HepG2 (cell line): ENCODE data around the gene CCDC97. TPM values are rescaled to one million over a fixed set of nuclear protein-coding genes. Genes with fewer than 3 reads are reported as not detected.

Experiments used
- CHCHD3 ChIP-seq: sonication (generic); formaldehyde crosslinking; IDR thresholded peaks from 2 replicates; pipeline ENCODE4 v1.8.0; 2022; ENCODE audit warnings: mild to moderate bottlenecking, missing genetic modification reagents, moderate library complexity
- HDAC2 ChIP-seq: sonication (generic); formaldehyde crosslinking; IDR thresholded peaks from 2 replicates; pipeline ENCODE4 v1.4.0; 2020; ENCODE audit warnings: missing genetic modification reagents
- KAT8 ChIP-seq: IDR thresholded peaks from 2 replicates; pipeline ENCODE4 v1.6.1; 2016; ENCODE audit warnings: missing genetic modification reagents, missing compliant biosample characterization
- KDM2A ChIP-seq: sonication (generic); formaldehyde crosslinking; IDR thresholded peaks from 2 replicates; pipeline ENCODE4 v1.4.0; 2020; ENCODE audit warnings: low read depth, missing genetic modification reagents, borderline replicate concordance
- KIAA2018 ChIP-seq: sonication (generic); formaldehyde crosslinking; IDR thresholded peaks from 2 replicates; pipeline ENCODE4 v1.5.0; 2020; ENCODE audit warnings: mild to moderate bottlenecking, missing genetic modification reagents, borderline replicate concordance
- MAFF ChIP-seq: IDR thresholded peaks from 2 replicates; pipeline ENCODE4 v1.6.1; 2011; ENCODE audit warnings: low read depth, low read length, improper control_type of control experiment
- MIER3 ChIP-seq: IDR thresholded peaks from 2 replicates; pipeline ENCODE4 v1.6.1; 2016; ENCODE audit warnings: missing compliant biosample characterization, borderline replicate concordance
- PCBP2 ChIP-seq: fragments of 200-400 bp; formaldehyde crosslinking; optimal IDR thresholded peaks from 2 replicates; pipeline ENCODE3; 2018; ENCODE audit warnings: low read length, low read depth; ENCODE audit not compliant: poor library complexity, severe bottlenecking
- SOX6 ChIP-seq, 2 experiments: fragments of 450-650 bp in 1 of 2; sonication (generic) in 1 of 2; formaldehyde crosslinking in 1 of 2; IDR thresholded peaks; 2 replicates each; pipeline versions ENCODE4 v1.4.0 to v1.6.1; 2017 to 2020; ENCODE audit warnings: antibody characterized with exemption in 1 of 2, mild to moderate bottlenecking in 1 of 2, missing genetic modification reagents in 1 of 2
- TRIM24 ChIP-seq: sonication (generic); formaldehyde crosslinking; IDR thresholded peaks from 2 replicates; pipeline ENCODE4 v1.8.0; 2022; ENCODE audit warnings: mild to moderate bottlenecking, missing genetic modification reagents
- TSC22D2 ChIP-seq: sonication (generic); formaldehyde crosslinking; IDR thresholded peaks from 2 replicates; pipeline ENCODE4 v1.5.1; 2020; ENCODE audit warnings: missing genetic modification reagents, mild to moderate bottlenecking, borderline replicate concordance
- ZBTB46 ChIP-seq: sonication (generic); formaldehyde crosslinking; IDR thresholded peaks from 2 replicates; pipeline ENCODE4 v1.4.0; 2020; ENCODE audit warnings: mild to moderate bottlenecking, missing genetic modification reagents, borderline replicate concordance
- ZNF275 ChIP-seq: sonication (generic); formaldehyde crosslinking; IDR thresholded peaks from 2 replicates; pipeline ENCODE4 v1.8.0; 2022; ENCODE audit warnings: missing genetic modification reagents, mild to moderate bottlenecking, inconsistent platforms, borderline replicate concordance
- ZNF564 ChIP-seq: sonication (generic); formaldehyde crosslinking; IDR thresholded peaks from 2 replicates; pipeline ENCODE4 v1.8.1; 2023; ENCODE audit warnings: mild to moderate bottlenecking, missing genetic modification reagents
- ZNF580 ChIP-seq: IDR thresholded peaks from 2 replicates; pipeline ENCODE4 v1.6.1; 2016; ENCODE audit warnings: low read depth, borderline replicate concordance
- ZNF589 ChIP-seq: sonication (generic); formaldehyde crosslinking; conservative IDR thresholded peaks from 2 replicates; pipeline ENCODE4 v1.8.0; 2022; ENCODE audit warnings: mild to moderate bottlenecking, moderate library complexity, missing genetic modification reagents
- ZNF780A ChIP-seq: sonication (generic); formaldehyde crosslinking; IDR thresholded peaks from 2 replicates; pipeline ENCODE4 v1.8.0; 2022; ENCODE audit warnings: mild to moderate bottlenecking, missing genetic modification reagents, moderate library complexity
- polyA plus RNA-seq, 8 experiments: library from polyadenylated mRNA; depleted of rRNA in 3 of 8; stranded (reverse) in 7 of 8; unstranded in 1 of 8; fragments of >200 nt; fragmentation: Illumina TruSeq in 4 of 8; extraction: Trizol in 4 of 8; gene quantifications; 2 replicates each; pipeline versions ENCODE4 v1.2.1 to v1.2.3, GENCODE V29; 2011 to 2016; ENCODE audit warnings: low read depth in 4 of 8, missing spikeins in 1 of 8, mixed read lengths in 1 of 8; ENCODE audit not compliant: insufficient read depth in 1 of 8
- total RNA-seq, 5 experiments: library from RNA; depleted of rRNA; stranded (reverse); fragments of >200 nt; fragmentation: Illumina TruSeq; extraction: Trizol; gene quantifications; 2 replicates each; pipeline ENCODE4 v1.2.3, GENCODE V29; 2016; ENCODE audit warnings: low read depth in 1 of 5

Gene CCDC97
- total and polyA plus RNA-seq, 2 of the 13 experiments (the other 11 are each of a cell fraction or from before 2014, with no cell fraction given) = 6.2 to 7.3 TPM

- no peak for TF ChIP-seq KIAA2018 (CRISPR knock-in tag)
- no peak for TF ChIP-seq TRIM24
- no peak for TF ChIP-seq MAFF
- TF ChIP-seq ZBTB46 (CRISPR knock-in tag) = peak; percentile 90; the same call in 1 of the 2 replicates
- TF ChIP-seq KAT8 (CRISPR knock-in tag) = no peak
- TF ChIP-seq SOX6 (IDR thresholded peaks at IDR 0.05) = no peak
- TF ChIP-seq SOX6 (CRISPR knock-in tag; IDR thresholded peaks at IDR 0.05) = no peak; the same call in 1 of the 2 replicates
- peak; percentile 59; the same call in 1 of the 2 replicates for TF ChIP-seq KDM2A (CRISPR knock-in tag)
- no peak for TF ChIP-seq ZNF780A (CRISPR knock-in tag)
- TF ChIP-seq MIER3 (CRISPR knock-in tag) = no peak; the same call in 1 of the 2 replicates
- TF ChIP-seq HDAC2 = no peak
- TF ChIP-seq ZNF580 (CRISPR knock-in tag) = no peak
- TF ChIP-seq PCBP2 = no peak
- no peak for TF ChIP-seq ZNF275
- TF ChIP-seq ZNF564 (CRISPR knock-in tag) = 0 out of 2 replicates have a peak, but pooled peaks have one; percentile 48
- no peak for TF ChIP-seq ZNF589
- TF ChIP-seq CHCHD3 = no peak
- no peak for TF ChIP-seq TSC22D2 (CRISPR knock-in tag)
Measured at GRCh38 chr19:41323430-41324125, 13.6 kb downstream of the CCDC97 start (continued).
